IMR-90 (cell line): Measurements from ENCODE around the gene KIRREL1.

Source experiments
- BHLHE40 ChIP-seq: fragments of 150-350 bp; IDR thresholded peaks from 2 replicates; pipeline ENCODE4 v1.6.1; 2016; ENCODE audit warnings: mild to moderate bottlenecking, low read depth, low read length
- CEBPB ChIP-seq: IDR thresholded peaks from 2 replicates; pipeline ENCODE4 v1.6.1; 2012; ENCODE audit warnings: low read depth, low read length, improper control_type of control experiment
- CHD1 ChIP-seq: IDR thresholded peaks from 2 replicates; pipeline ENCODE4 v1.6.1; 2012; ENCODE audit warnings: low read depth, low read length, improper control_type of control experiment
- CTCF ChIP-seq: conservative IDR thresholded peaks from 2 replicates; pipeline ENCODE4 v1.5.1; 2012; ENCODE audit warnings: mild to moderate bottlenecking, low read depth, low read length, improper control_type of control experiment
- ELK1 ChIP-seq: fragments of 150-350 bp; IDR thresholded peaks from 2 replicates; pipeline ENCODE4 v1.6.1; 2016; ENCODE audit warnings: low read depth, mild to moderate bottlenecking, low read length, moderate library complexity, borderline replicate concordance
- FOS ChIP-seq: fragments of 150-350 bp; IDR thresholded peaks from 2 replicates; pipeline ENCODE4 v1.6.1; 2016; ENCODE audit warnings: low read depth, low read length
- MAFK ChIP-seq: IDR thresholded peaks from 2 replicates; pipeline ENCODE4 v1.6.1; 2012; ENCODE audit warnings: low read depth, low read length, improper control_type of control experiment
- MAZ ChIP-seq: IDR thresholded peaks from 2 replicates; pipeline ENCODE4 v1.6.1; 2012; ENCODE audit warnings: low read depth, mild to moderate bottlenecking, low read length, improper control_type of control experiment, moderate library complexity, borderline replicate concordance
- MXI1 ChIP-seq: IDR thresholded peaks from 2 replicates; pipeline ENCODE4 v1.6.1; 2012; ENCODE audit warnings: low read depth, mild to moderate bottlenecking, low read length, moderate library complexity, borderline replicate concordance
- POLR2A ChIP-seq: IDR thresholded peaks from 2 replicates; pipeline ENCODE4 v1.6.1; 2012; ENCODE audit warnings: mild to moderate bottlenecking, low read depth, low read length
- RAD21 ChIP-seq: IDR thresholded peaks from 2 replicates; pipeline ENCODE4 v1.6.1; 2012; ENCODE audit warnings: low read length, improper control_type of control experiment
- RCOR1 ChIP-seq: IDR thresholded peaks from 2 replicates; pipeline ENCODE4 v1.6.1; 2012; ENCODE audit warnings: mild to moderate bottlenecking, low read length, improper control_type of control experiment; ENCODE audit not compliant: insufficient replicate concordance
- RFX5 ChIP-seq: IDR thresholded peaks from 2 replicates; pipeline ENCODE4 v1.8.0; 2012; ENCODE audit warnings: low read depth, mild to moderate bottlenecking, low read length, moderate library complexity
- USF2 ChIP-seq: fragments of 150-350 bp; IDR thresholded peaks from 2 replicates; pipeline ENCODE4 v1.6.1; 2017; ENCODE audit warnings: mild to moderate bottlenecking, antibody characterized with exemption, low read length, low read depth

GRCh38 chr1:158112994-158113758, 119.7 kb downstream of the KIRREL1 start:
- TF ChIP-seq CTCF (peak; percentile 59), USF2 (no peak), POLR2A (no peak), BHLHE40 (no peak), CEBPB (no peak), CHD1 (no peak), MAFK (no peak), RAD21 (peak; percentile 43), RFX5 (no peak), FOS (no peak), MAZ (peak; percentile 74; the same call in 1 of the 2 replicates), RCOR1 (no peak), ELK1 (no peak), MXI1 (no peak)
